ENCODE results near the gene SNW1. TPM values are rescaled to one million over a fixed set of nuclear protein-coding genes. Genes with fewer than 3 reads are reported as not detected.

SNW1 gene
- total RNA-seq, 1 experiment from 2014 or later = 92.1 TPM

GRCh38 chr14:77760381-77761204 is at the start of gene SNW1 (continued):
- TF ChIP-seq CTCF (IDR thresholded peaks at IDR 0.05) = no peak
- no peak for TF ChIP-seq ATF2 (CRISPR knock-in tag; IDR thresholded peaks at IDR 0.05; ENCODE audit: borderline replicate concordance, low read depth)
- no peak for TF ChIP-seq E2F4 (CRISPR knock-in tag; IDR thresholded peaks at IDR 0.05; ENCODE audit: borderline replicate concordance, low read depth)
- no peak for TF ChIP-seq ZNF219 (CRISPR knock-in tag; IDR thresholded peaks at IDR 0.05; ENCODE audit: borderline replicate concordance)
- no peak; the same call in 1 of the 2 replicates for TF ChIP-seq JUN (CRISPR knock-in tag; IDR thresholded peaks at IDR 0.05)
- no peak for TF ChIP-seq PREB (CRISPR knock-in tag; IDR thresholded peaks at IDR 0.05; ENCODE audit: borderline replicate concordance)
- no peak for TF ChIP-seq CBFB (CRISPR knock-in tag; IDR thresholded peaks at IDR 0.05; ENCODE audit: low read depth)
- peak; percentile 82; the same call in 1 of the 2 replicates for TF ChIP-seq FOXP1 (CRISPR knock-in tag; IDR thresholded peaks at IDR 0.05; ENCODE audit: borderline replicate concordance)
- no peak for TF ChIP-seq TP53 (CRISPR knock-in tag; IDR thresholded peaks at IDR 0.05)
- TF ChIP-seq ZNF317 (CRISPR knock-in tag; IDR thresholded peaks at IDR 0.05; ENCODE audit: borderline replicate concordance, low read depth) = no peak
- TF ChIP-seq NR2C2 (CRISPR knock-in tag; IDR thresholded peaks at IDR 0.05) = no peak
- TF ChIP-seq CDX4 (CRISPR knock-in tag; IDR thresholded peaks at IDR 0.05; ENCODE audit: borderline replicate concordance) = no peak
- no peak for TF ChIP-seq PRDM15 (CRISPR knock-in tag; IDR thresholded peaks at IDR 0.05)
- no peak for TF ChIP-seq ATF3 (CRISPR knock-in tag; conservative IDR thresholded peaks at IDR 0.05)
- TF ChIP-seq ZNF416 (CRISPR knock-in tag; IDR thresholded peaks at IDR 0.05) = no peak; the same call in 1 of the 2 replicates
- TF ChIP-seq ELF4 (CRISPR knock-in tag; IDR thresholded peaks at IDR 0.05; ENCODE audit: low read depth) = no peak
- no peak for TF ChIP-seq RORB (CRISPR knock-in tag; IDR thresholded peaks at IDR 0.05)
- TF ChIP-seq ZNF281 (CRISPR knock-in tag; IDR thresholded peaks at IDR 0.05) = no peak
- TF ChIP-seq NR3C1 (CRISPR knock-in tag; conservative IDR thresholded peaks at IDR 0.05; ENCODE audit: low read depth) = no peak
- no peak for TF ChIP-seq NR1H2 (CRISPR knock-in tag; IDR thresholded peaks at IDR 0.05)
- no peak for TF ChIP-seq MXD4 (CRISPR knock-in tag; IDR thresholded peaks at IDR 0.05; ENCODE audit: borderline replicate concordance)
- TF ChIP-seq GTF2I (CRISPR knock-in tag; conservative IDR thresholded peaks at IDR 0.05) = no peak
- no peak for TF ChIP-seq FOXK1 (CRISPR knock-in tag; IDR thresholded peaks at IDR 0.05)
- TF ChIP-seq GRHL2 (CRISPR knock-in tag; IDR thresholded peaks at IDR 0.05; ENCODE audit: insufficient replicate concordance, severe bottlenecking) = no peak
- TF ChIP-seq RELA (CRISPR knock-in tag; IDR thresholded peaks at IDR 0.05; ENCODE audit: borderline replicate concordance) = no peak
